Measurements from ENCODE around the gene ZNRF4. TPM values are rescaled to one million over a fixed set of nuclear protein-coding genes. Genes with fewer than 3 reads are reported as not detected.
"Not testable (repeated sequence)": the region's sequence is repeated elsewhere in the genome, so short reads cannot be mapped to it uniquely, and the experiment has no call there.

Gene ZNRF4
- total RNA-seq, 2 donors from 2014 or later: not detected

- H3K36me3 Mint-ChIP-seq: no peaks in the 10 kb centered on the region
- H3K27ac Mint-ChIP-seq: no peak overlapping the region
- no peaks in the 10 kb centered on the region for H3K9me3 Mint-ChIP-seq
- ATAC-seq (no peak), DNase-seq (ENCODE audit: low spot score in 2 of 2) (no peak)
Measured at GRCh38 chr19:5436106-5436947, 18.9 kb upstream of the ZNRF4 start.

GRCh38 chr19:5436948-5437306 lies 18.3 kb upstream of the ZNRF4 start:
- DNase-seq (ENCODE audit: low spot score in 2 of 2): no peak
- Mint-ChIP-seq H3K9me3 (no peaks in the 10 kb centered on the region), H3K36me3 (no peaks in the 10 kb centered on the region), H3K27ac (no peak overlapping the region)
- no peak for ATAC-seq

- ATAC-seq; H3K27ac Mint-ChIP-seq; H3K36me3 Mint-ChIP-seq; H3K9me3 Mint-ChIP-seq; DNase-seq (ENCODE audit: low spot score in 2 of 2): not testable (repeated sequence)
Measured at GRCh38 chr19:5438756-5439155, 16.5 kb upstream of the ZNRF4 start.

- Mint-ChIP-seq H3K9me3 (no peaks in the 10 kb centered on the region), H3K27ac (no peak overlapping the region), H3K36me3 (no peaks in the 10 kb centered on the region)
- DNase-seq (ENCODE audit: low spot score in 2 of 2) (no peak), ATAC-seq (no peak)
Measured at GRCh38 chr19:5439452-5439851, 15.8 kb upstream of the ZNRF4 start.

GRCh38 chr19:5440299-5440698 lies 14.9 kb upstream of the ZNRF4 start:
- H3K9me3 Mint-ChIP-seq: no peaks in the 10 kb centered on the region
- no peak for ATAC-seq
- no peaks in the 10 kb centered on the region for H3K36me3 Mint-ChIP-seq
- H3K27ac Mint-ChIP-seq: no peak overlapping the region
- no peak for DNase-seq (ENCODE audit: low spot score in 2 of 2)

- ATAC-seq (no peak), DNase-seq (ENCODE audit: low spot score in 2 of 2) (no peak)
- H3K36me3 Mint-ChIP-seq: no peaks in the 10 kb centered on the region
- H3K9me3 Mint-ChIP-seq: no peaks in the 10 kb centered on the region
- H3K27ac Mint-ChIP-seq: no peak overlapping the region
Measured at GRCh38 chr19:5443723-5444122, 11.5 kb upstream of the ZNRF4 start.

- Mint-ChIP-seq H3K27ac (no peak overlapping the region), H3K36me3 (no peaks in the 10 kb centered on the region), H3K9me3 (no peaks in the 10 kb centered on the region)
- DNase-seq (ENCODE audit: low spot score in 2 of 2): no peak
- no peak for ATAC-seq
Measured at GRCh38 chr19:5444431-5444830, 10.8 kb upstream of the ZNRF4 start.

- Mint-ChIP-seq H3K9me3 (no peaks in the 10 kb centered on the region), H3K27ac (no peak overlapping the region), H3K36me3 (no peaks in the 10 kb centered on the region)
- no peak for ATAC-seq
- DNase-seq (ENCODE audit: low spot score in 2 of 2): no peak
Measured at GRCh38 chr19:5445071-5445470, 10.1 kb upstream of the ZNRF4 start.

GRCh38 chr19:5445561-5446055 lies 9.6 kb upstream of the ZNRF4 start:
- Mint-ChIP-seq H3K27ac (no peak overlapping the region), H3K9me3 (no peaks in the 10 kb centered on the region), H3K36me3 (no peaks in the 10 kb centered on the region)
- no peak for ATAC-seq
- DNase-seq (ENCODE audit: low spot score in 2 of 2): no peak

GRCh38 chr19:5447700-5448311 lies 7.4 kb upstream of the ZNRF4 start:
- Mint-ChIP-seq H3K9me3 (no peaks in the 10 kb centered on the region), H3K36me3 (no peaks in the 10 kb centered on the region), H3K27ac (no peak overlapping the region)
- no peak for DNase-seq (ENCODE audit: low spot score in 2 of 2)
- no peak for ATAC-seq

- Mint-ChIP-seq H3K27ac (no peak overlapping the region), H3K36me3 (no peaks in the 10 kb centered on the region), H3K9me3 (no peaks in the 10 kb centered on the region)
- no peak for ATAC-seq
- DNase-seq (ENCODE audit: low spot score in 2 of 2): no peak
Measured at GRCh38 chr19:5448374-5448773, 6.8 kb upstream of the ZNRF4 start.

- H3K36me3 Mint-ChIP-seq: no peaks in the 10 kb centered on the region
- ATAC-seq: no peak
- no peak overlapping the region for H3K27ac Mint-ChIP-seq
- no peak for DNase-seq (ENCODE audit: low spot score in 2 of 2)
- H3K9me3 Mint-ChIP-seq: no peaks in the 10 kb centered on the region
Measured at GRCh38 chr19:5450482-5451126, 4.6 kb upstream of the ZNRF4 start.

GRCh38 chr19:5451494-5451893 lies 3.7 kb upstream of the ZNRF4 start:
- Mint-ChIP-seq H3K9me3 (no peaks in the 10 kb centered on the region), H3K27ac (no peak overlapping the region), H3K36me3 (no peaks in the 10 kb centered on the region)
- ATAC-seq (no peak), DNase-seq (ENCODE audit: low spot score in 2 of 2) (no peak)

GRCh38 chr19:5452594-5453565 lies 2.3 kb upstream of the ZNRF4 start:
- peak in 1 of 2 donors; percentile 41 for ATAC-seq
- Mint-ChIP-seq H3K27ac (no peak overlapping the region), H3K36me3 (no peaks in the 10 kb centered on the region), H3K9me3 (no peaks in the 10 kb centered on the region)
- DNase-seq (ENCODE audit: low spot score in 2 of 2): no peak

GRCh38 chr19:5454743-5455142 lies 474 bp upstream of the ZNRF4 start:
- Mint-ChIP-seq H3K27ac (no peak overlapping the region), H3K9me3 (no peaks in the 10 kb centered on the region), H3K36me3 (no peaks in the 10 kb centered on the region)
- ATAC-seq (no peak), DNase-seq (ENCODE audit: low spot score in 2 of 2) (no peak)

GRCh38 chr19:5456130-5456840 lies 1.1 kb downstream of the ZNRF4 start:
- Mint-ChIP-seq H3K9me3 (no peaks in the 10 kb centered on the region), H3K27ac (no peak overlapping the region), H3K36me3 (no peaks in the 10 kb centered on the region)
- DNase-seq (ENCODE audit: low spot score in 2 of 2) (no peak), ATAC-seq (no peak)

Measured in activated naive CD4-positive, alpha-beta T cell treated with anti-CD3 and anti-CD28 coated beads, Interleukin-2, amount 50 U/mL, for 72 hours (primary cell).